ENCODE measurements around the gene TAF1C.

- no peak for TF ChIP-seq CTCF (conservative IDR thresholded peaks at IDR 0.05 in 1 of 2, IDR thresholded peaks at IDR 0.05 in 1 of 2; ENCODE audit: extremely low read depth in 1 of 2, insufficient read depth in 1 of 2, low read depth in 1 of 2, low read length in 2 of 2)
- TF ChIP-seq EZH2 (IDR thresholded peaks at IDR 0.05; ENCODE audit: borderline replicate concordance, low read length) = no peak
These were observed 54.2 kb downstream of the TAF1C start for GRCh38 chr16:84132527-84133285.
